GM23338 (cell line): ENCODE data around the gene APPL2.

Source experiments
- CTCF ChIP-seq, 2 experiments: fragments of 200-600 bp in 1 of 2; sonication (generic) in 1 of 2; conservative IDR thresholded peaks; 2 replicates each; pipeline versions ENCODE4 v1.5.1 to v1.6.1; 2016 to 2017; ENCODE audit warnings: antibody characterized with exemption in 2 of 2, low read depth in 2 of 2, mild to moderate bottlenecking in 2 of 2, moderate library complexity in 1 of 2
- EZH2 ChIP-seq: fragments of 200-600 bp; sonication (generic); IDR thresholded peaks from one replicate; pipeline ENCODE4 v1.8.0; 2017; ENCODE audit warnings: antibody characterized with exemption, mild to moderate bottlenecking, low read depth; ENCODE audit not compliant: unreplicated experiment
- NANOG ChIP-seq: IDR thresholded peaks from 2 replicates; pipeline ENCODE4 v1.6.1; 2016; ENCODE audit warnings: antibody characterized with exemption, borderline replicate concordance
- POLR2AphosphoS5 ChIP-seq: IDR thresholded peaks from 2 replicates; pipeline ENCODE4 v1.6.1; 2016; ENCODE audit warnings: antibody characterized with exemption, low read depth
- REST ChIP-seq: IDR thresholded peaks from one replicate; pipeline ENCODE4 v1.6.1; 2018; ENCODE audit warnings: antibody characterized with exemption; ENCODE audit not compliant: unreplicated experiment
- ZNF114 ChIP-seq: fragments of 250-450 bp; sonication (Bioruptor Pico); IDR thresholded peaks from 2 replicates; pipeline ENCODE4 v1.5.0; 2020; ENCODE audit warnings: mild to moderate bottlenecking, moderate library complexity
- ZNF462 ChIP-seq: fragments of 250-450 bp; sonication (Bioruptor Pico); IDR thresholded peaks from 2 replicates; pipeline ENCODE4 v1.5.0; 2020; ENCODE audit warnings: mild to moderate bottlenecking, moderate library complexity
- TF ChIP-seq, protein P1 (sequence below): IDR thresholded peaks from 2 replicates; pipeline ENCODE4 v1.6.1; 2016; ENCODE audit warnings: antibody characterized with exemption

GRCh38 chr12:105280966-105281693 is 45.2 kb upstream of the APPL2 start:
- TF ChIP-seq, protein P1, sequence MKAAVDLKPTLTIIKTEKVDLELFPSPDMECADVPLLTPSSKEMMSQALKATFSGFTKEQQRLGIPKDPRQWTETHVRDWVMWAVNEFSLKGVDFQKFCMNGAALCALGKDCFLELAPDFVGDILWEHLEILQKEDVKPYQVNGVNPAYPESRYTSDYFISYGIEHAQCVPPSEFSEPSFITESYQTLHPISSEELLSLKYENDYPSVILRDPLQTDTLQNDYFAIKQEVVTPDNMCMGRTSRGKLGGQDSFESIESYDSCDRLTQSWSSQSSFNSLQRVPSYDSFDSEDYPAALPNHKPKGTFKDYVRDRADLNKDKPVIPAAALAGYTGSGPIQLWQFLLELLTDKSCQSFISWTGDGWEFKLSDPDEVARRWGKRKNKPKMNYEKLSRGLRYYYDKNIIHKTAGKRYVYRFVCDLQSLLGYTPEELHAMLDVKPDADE, result no peak
- TF ChIP-seq POLR2AphosphoS5 (no peak), CTCF (conservative IDR thresholded peaks at IDR 0.05; ENCODE audit: low read depth in 2 of 2) (no peak), EZH2 (no peak), REST (no peak), NANOG (no peak), ZNF462 (CRISPR knock-in tag) (no peak), ZNF114 (CRISPR knock-in tag) (no peak)
